Smooth muscle cell of the umbilical artery (primary cell): ENCODE data around the gene MRPS16. TPM values are rescaled to one million over a fixed set of nuclear protein-coding genes. Genes with fewer than 3 reads are reported as not detected.

Source experiments
- total RNA-seq: library from RNA; depleted of rRNA; stranded (reverse); fragments of >200 nt; gene quantifications from 2 replicates; pipeline ENCODE4 v1.2.3, GENCODE V29; 2014

The MRPS16 gene
- 45.4 and 54.6 TPM in 2 replicates for total RNA-seq

DNA sequence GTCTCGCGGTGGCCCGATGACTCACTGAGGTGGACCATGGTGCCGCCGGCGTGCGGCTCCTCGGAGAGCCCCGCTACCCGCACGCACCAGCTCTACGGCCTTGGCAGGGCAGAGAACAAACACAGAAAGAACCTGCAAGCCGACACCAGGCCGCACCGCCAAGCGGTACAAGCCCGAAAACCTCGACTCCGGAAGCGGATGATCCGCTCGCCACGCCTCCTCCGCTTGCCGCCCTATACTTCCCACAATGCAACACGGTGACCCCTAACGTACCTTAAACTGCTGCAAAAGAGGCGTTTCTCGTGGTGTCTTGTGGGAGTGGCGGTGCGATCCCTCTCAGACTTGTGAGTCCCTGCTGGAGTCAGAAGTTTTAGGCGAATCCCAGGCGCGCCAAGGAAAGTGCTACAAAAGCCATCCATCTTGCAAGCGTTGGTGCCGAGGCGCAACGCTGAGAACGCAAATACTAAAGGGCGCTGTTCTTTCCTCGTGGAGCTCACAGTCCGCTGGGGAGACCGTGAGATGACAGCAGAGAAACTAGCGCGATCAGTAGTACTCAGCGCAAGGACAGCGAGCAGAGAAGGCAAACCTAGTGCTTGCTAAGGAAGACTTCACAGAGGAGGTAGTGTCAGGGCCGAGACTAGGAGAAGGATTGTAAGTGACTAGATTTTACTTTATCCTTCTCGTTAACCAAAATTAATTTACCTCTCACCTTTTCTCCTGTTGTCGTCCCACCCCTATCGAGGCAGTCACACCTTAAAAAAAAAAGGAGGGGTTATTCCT, at the start of gene MRPS16:
MRPS16 (minus strand) TSS at position 200 of the 780 bp plus-strand sequence; CDS start at position 38, 162 bp downstream.

DNA sequence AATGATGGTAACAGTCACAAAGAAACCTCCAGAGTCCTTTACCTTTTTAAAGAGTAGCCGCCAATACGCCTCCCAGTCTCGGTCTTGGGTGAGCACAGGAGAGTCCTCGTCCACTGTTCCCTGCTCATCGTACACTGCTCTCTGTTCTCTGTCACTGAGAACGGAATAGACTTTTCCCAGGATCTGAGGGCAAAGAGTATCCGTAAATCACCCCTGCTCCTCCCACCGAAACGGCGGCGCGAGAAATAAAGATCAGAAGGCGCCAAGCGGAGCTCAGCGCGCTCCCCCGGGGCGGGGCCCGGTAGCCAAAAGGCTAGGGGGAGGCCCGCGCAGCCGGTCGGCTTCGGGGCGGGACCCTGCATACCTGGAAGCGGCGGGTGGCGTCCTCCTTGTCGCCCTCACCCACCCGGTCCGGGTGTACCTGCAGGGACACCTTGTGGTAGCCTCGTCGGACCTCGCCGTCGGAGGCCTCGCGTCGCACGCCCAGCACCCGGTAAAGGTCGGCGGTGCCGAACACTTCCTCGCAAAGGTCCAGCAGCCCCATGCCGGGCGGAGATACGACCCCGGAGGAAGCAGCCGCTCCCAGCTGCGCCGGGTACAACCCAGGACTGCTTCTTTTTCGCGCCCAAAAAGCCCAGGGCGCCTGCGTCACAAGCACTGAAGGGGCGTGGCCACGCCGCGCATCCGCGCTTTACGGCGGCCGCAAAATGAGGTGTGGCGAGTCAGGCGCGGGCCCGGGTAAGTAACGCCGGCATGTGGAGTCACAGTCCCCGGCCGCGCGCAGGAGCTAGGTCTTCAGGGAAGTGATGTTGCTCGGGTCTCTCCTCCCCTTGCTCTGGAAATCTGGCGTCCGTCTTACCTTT, 5.6 kb downstream of the MRPS16 start, which contains the start of gene DNAJC9:
DNAJC9 (minus strand) TSS at position 610 of the 863 bp plus-strand sequence; CDS start at position 544, 66 bp downstream.

Other genes starting within 250 kb of the MRPS16 start
- gene P4HA1, start 155.8 kb downstream of the MRPS16 start, total RNA-seq: 977 and 1,438 TPM in 2 replicates
- 0.30 and 1.1 TPM in 2 replicates for gene NUDT13, start 142.2 kb downstream of the MRPS16 start, total RNA-seq
- 24.1 and 30.6 TPM in 2 replicates for gene ECD, start 84.6 kb downstream of the MRPS16 start, total RNA-seq
- 32.4 and 38.0 TPM in 2 replicates for gene FAM149B1, start 84.5 kb downstream of the MRPS16 start, total RNA-seq
- gene DNAJC9, start 5.4 kb downstream of the MRPS16 start, total RNA-seq: 22.0 and 34.3 TPM in 2 replicates
- gene CFAP70, start 106.2 kb upstream of the MRPS16 start, total RNA-seq: 0.97 and 1.5 TPM in 2 replicates
- 103 and 121 TPM in 2 replicates for gene ANXA7, start 161.4 kb upstream of the MRPS16 start, total RNA-seq
- gene MSS51, start 180.9 kb upstream of the MRPS16 start, total RNA-seq: 2.1 and 2.7 TPM in 2 replicates
- gene PPP3CB, start 243.4 kb upstream of the MRPS16 start, total RNA-seq: 43.4 and 66.7 TPM in 2 replicates